DND-41 (cell line): ENCODE measurements around the gene TMEM198.

Source experiments
- ATAC-seq: fragments of 200-7000 bp; cut with Tn5 transposase; 3 replicates; pipeline ENCODE4 v1.9.1; 2021; ENCODE audit warnings: low read depth; ENCODE audit not compliant: insufficient read depth
- DNase-seq: peaks from one replicate; pipeline ENCODE4 v3.0.0-alpha.2; 2020
- H2AFZ ChIP-seq: 2 replicates; pipeline ENCODE4 v1.6.0; 2012; ENCODE audit warnings: low read depth, low read length
- H3K27ac ChIP-seq: 2 replicates; pipeline ENCODE4 v1.5.1; 2012; ENCODE audit warnings: low read length, inconsistent platforms
- H3K27me3 ChIP-seq: fragments of 200-600 bp; sonication (generic); 2 replicates; pipeline ENCODE4 v1.6.0; 2012; ENCODE audit warnings: low read length, mild to moderate bottlenecking, inconsistent platforms; ENCODE audit not compliant: insufficient read depth, poor library complexity
- H3K36me3 ChIP-seq: 2 replicates; pipeline ENCODE4 v1.5.1; 2012; ENCODE audit warnings: low read length, inconsistent platforms; ENCODE audit not compliant: insufficient read depth
- H3K4me1 ChIP-seq: 2 replicates; pipeline ENCODE4 v1.5.1; 2012; ENCODE audit warnings: mild to moderate bottlenecking, low read length; ENCODE audit not compliant: insufficient read depth
- H3K4me2 ChIP-seq: 2 replicates; pipeline ENCODE4 v1.6.0; 2012; ENCODE audit warnings: mild to moderate bottlenecking, moderate library complexity, low read length, inconsistent platforms; ENCODE audit not compliant: insufficient read depth
- H3K4me3 ChIP-seq, 2 experiments: fragments of 200-600 bp in 1 of 2; shearing (Covaris generic) in 1 of 2; 2 replicates each; pipeline ENCODE4 v1.5.1; 2012 to 2016; ENCODE audit warnings: inconsistent platforms in 2 of 2, low read length in 2 of 2, mild to moderate bottlenecking in 2 of 2, low read depth in 1 of 2, moderate library complexity in 1 of 2
- H3K79me2 ChIP-seq: 2 replicates; pipeline ENCODE4 v1.6.0; 2012; ENCODE audit warnings: low read length, inconsistent platforms; ENCODE audit not compliant: insufficient read depth
- H3K9ac ChIP-seq: 2 replicates; pipeline ENCODE4 v1.6.0; 2012; ENCODE audit warnings: low read depth, mild to moderate bottlenecking, inconsistent platforms, low read length, moderate library complexity
- H3K9me3 ChIP-seq: 2 replicates; pipeline ENCODE4 v1.5.1; 2012; ENCODE audit warnings: low read length, moderate library complexity, mild to moderate bottlenecking, inconsistent platforms; ENCODE audit not compliant: insufficient read depth, severe bottlenecking
- H4K20me1 ChIP-seq: 2 replicates; pipeline ENCODE4 v1.6.0; 2012; ENCODE audit warnings: low read length; ENCODE audit not compliant: insufficient read depth
- EZH2 ChIP-seq: IDR thresholded peaks from 3 replicates; pipeline ENCODE4 v1.6.1; 2012; ENCODE audit warnings: borderline replicate concordance, low read depth, mild to moderate bottlenecking, moderate library complexity, low read length, inconsistent platforms; ENCODE audit not compliant: severe bottlenecking
- TF ChIP-seq, protein P1 (sequence below): IDR thresholded peaks from 2 replicates; pipeline ENCODE4 v1.5.1; 2012; ENCODE audit warnings: borderline replicate concordance, low read length, moderate library complexity, mild to moderate bottlenecking; ENCODE audit not compliant: poor library complexity, severe bottlenecking; ENCODE audit errors: extremely low read depth

The TMEM198 gene

DNA sequence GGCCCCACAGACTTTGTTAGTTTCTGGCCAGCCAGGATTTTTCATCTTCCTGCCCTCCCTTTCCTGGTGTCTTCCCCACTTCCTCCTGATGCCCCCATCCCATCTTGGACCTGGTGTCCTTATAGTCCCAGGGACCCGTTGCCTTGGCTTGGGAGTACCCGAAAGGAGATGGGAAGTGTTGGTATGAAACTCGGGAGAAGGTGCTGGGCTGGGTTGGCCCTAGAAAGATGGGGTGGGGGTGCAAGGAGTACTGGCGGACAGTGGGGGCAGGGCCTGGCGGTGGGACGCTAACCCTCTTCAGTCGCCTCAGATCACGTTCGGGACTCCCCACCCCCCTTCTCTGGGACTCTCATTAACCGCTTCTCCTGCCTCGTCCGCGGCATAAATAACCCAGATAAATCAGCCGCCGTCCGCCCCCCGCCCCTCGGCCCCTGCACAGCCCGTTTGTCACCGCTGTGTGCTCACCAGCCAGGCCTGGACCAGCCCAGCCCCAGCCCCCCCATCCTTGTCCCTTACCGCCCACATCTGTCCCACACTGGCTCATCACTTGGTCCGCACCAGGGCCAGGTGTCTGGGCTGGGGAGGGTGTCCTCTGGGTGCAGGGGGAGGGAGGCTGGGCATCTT, 33.2 kb upstream of the TMEM198 start:
- H3K4me1 ChIP-seq, result peaks cover 5% of the 10 kb centered on the region; the same call in 1 of the 2 replicates

DNA sequence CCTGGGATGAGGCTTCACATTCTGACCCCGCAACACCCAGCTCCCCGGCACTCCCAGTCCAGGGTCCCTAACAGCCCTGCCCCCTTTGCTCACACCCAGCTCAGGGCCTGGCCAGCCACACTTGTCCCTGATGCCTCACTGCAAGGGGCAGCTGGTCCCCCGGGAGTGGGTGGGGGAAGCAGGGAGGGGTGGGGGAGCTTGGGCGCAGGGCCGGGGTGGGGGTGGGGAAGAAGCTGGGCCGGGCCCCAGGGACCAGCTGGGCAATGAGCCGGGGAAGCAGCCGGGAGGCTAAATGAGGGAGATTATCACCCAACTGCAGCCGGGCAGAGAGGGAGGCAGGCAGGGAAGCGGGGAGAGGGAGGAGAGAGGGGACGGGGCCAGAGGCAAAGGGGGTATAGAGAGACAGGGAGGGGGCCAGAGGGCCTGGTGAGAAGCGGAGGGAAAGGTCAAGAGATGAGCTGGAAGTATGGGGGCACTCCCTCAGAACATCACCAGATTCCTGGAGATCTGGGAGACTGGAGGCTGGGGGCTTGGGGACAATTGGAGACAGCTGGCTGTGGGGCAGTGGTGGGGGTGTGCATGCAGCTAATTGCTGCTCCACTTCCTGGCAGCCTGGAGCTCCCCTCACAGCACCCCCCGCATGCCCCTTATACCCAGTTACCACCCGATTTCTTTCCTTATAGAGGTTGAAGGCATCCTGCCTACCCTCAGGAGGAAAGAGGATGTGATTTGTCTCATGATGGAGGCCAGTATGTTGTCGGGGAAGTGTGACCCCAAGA, 32.1 kb upstream of the TMEM198 start:
- Histone ChIP-seq H3K79me2 (no peaks in the 10 kb centered on the region), H4K20me1 (peaks cover 6% of the 10 kb centered on the region), H3K4me2 (no peak overlapping the region), H3K36me3 (no peaks in the 10 kb centered on the region), H3K9ac (no peak overlapping the region), H3K4me3 (no peak overlapping the region), H3K4me1 (peaks cover 5% of the 10 kb centered on the region; the same call in 1 of the 2 replicates), H3K27me3 (peaks cover 37% of the 10 kb centered on the region), H2AFZ (no peak overlapping the region), H3K27ac (no peak overlapping the region), H3K9me3 (no peaks in the 10 kb centered on the region)
- TF ChIP-seq EZH2, result no peak
- TF ChIP-seq, protein P1, sequence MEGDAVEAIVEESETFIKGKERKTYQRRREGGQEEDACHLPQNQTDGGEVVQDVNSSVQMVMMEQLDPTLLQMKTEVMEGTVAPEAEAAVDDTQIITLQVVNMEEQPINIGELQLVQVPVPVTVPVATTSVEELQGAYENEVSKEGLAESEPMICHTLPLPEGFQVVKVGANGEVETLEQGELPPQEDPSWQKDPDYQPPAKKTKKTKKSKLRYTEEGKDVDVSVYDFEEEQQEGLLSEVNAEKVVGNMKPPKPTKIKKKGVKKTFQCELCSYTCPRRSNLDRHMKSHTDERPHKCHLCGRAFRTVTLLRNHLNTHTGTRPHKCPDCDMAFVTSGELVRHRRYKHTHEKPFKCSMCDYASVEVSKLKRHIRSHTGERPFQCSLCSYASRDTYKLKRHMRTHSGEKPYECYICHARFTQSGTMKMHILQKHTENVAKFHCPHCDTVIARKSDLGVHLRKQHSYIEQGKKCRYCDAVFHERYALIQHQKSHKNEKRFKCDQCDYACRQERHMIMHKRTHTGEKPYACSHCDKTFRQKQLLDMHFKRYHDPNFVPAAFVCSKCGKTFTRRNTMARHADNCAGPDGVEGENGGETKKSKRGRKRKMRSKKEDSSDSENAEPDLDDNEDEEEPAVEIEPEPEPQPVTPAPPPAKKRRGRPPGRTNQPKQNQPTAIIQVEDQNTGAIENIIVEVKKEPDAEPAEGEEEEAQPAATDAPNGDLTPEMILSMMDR, result no peak
- DNase-seq, result no peak
- no peak for ATAC-seq

More for the DNA sequence above, 33.2 kb upstream of the TMEM198 start:
- H3K9me3 ChIP-seq, result no peaks in the 10 kb centered on the region
- H3K9ac ChIP-seq, result no peak overlapping the region
- peaks cover 37% of the 10 kb centered on the region for H3K27me3 ChIP-seq
- H3K27ac ChIP-seq, result no peak overlapping the region
- DNase-seq (no peak), ATAC-seq (no peak)
- H3K4me3 ChIP-seq, result no peak overlapping the region
- peaks cover 9% of the 10 kb centered on the region; the same call in 1 of the 2 replicates for H3K36me3 ChIP-seq
- peaks cover 6% of the 10 kb centered on the region for H4K20me1 ChIP-seq
- no peak overlapping the region for H3K4me2 ChIP-seq
- no peaks in the 10 kb centered on the region for H3K79me2 ChIP-seq
- TF ChIP-seq EZH2, result no peak
- TF ChIP-seq, protein P1, result no peak
- no peak overlapping the region for H2AFZ ChIP-seq

DNA sequence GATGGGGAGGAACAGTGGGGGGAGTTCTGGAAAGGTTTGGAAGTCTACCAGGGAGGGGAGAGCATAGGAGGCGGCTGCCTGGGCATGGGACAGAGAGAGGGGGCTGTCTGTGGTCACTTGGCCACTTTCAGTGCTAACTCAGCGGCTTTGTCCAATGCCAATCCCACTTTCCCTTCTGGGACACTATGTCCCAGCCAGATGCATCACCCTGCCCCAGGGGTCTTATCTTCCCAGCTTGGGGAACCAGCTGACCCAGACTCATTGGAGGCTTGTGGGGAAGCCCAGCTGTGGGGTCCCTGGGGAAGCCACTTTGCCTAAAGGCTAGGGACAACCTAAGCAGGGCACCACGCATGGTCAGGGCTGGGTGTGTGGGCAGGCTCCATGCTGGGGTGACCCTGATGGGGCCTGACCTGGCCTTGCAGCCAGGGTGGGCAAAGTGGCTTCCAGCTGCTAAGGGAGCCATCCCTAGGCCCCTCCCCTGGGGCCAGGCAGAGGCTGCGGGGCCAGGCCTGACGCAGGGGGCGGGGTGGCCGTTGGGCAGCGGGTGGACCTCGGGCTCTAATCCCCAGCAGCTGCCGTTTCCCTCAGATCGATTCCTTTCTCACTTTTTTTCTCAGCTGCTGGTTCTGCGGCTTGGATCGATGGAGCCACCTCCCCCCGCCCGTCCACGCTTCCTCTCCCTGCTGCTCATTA, 31.2 kb upstream of the TMEM198 start:
- Histone ChIP-seq H3K27ac (no peak overlapping the region), H3K79me2 (no peaks in the 10 kb centered on the region), H2AFZ (no peak overlapping the region), H4K20me1 (peaks cover 6% of the 10 kb centered on the region), H3K36me3 (no peaks in the 10 kb centered on the region), H3K9me3 (no peaks in the 10 kb centered on the region), H3K4me3 (no peak overlapping the region), H3K4me1 (peaks cover 5% of the 10 kb centered on the region; the same call in 1 of the 2 replicates), H3K9ac (no peak overlapping the region), H3K4me2 (no peak overlapping the region), H3K27me3 (peaks cover 44% of the 10 kb centered on the region)
- TF ChIP-seq EZH2, result no peak
- TF ChIP-seq, protein P1, result no peak
- ATAC-seq (no peak), DNase-seq (no peak)
